ENCODE data around the gene TMEM243. TPM values are rescaled to one million over a fixed set of nuclear protein-coding genes. Genes with fewer than 3 reads are reported as not detected.

The TMEM243 gene
- total and polyA plus RNA-seq, 2 of the 13 experiments (the other 11 are each of a cell fraction or from before 2014, with no cell fraction given): 25.1 to 31.2 TPM

DNA sequence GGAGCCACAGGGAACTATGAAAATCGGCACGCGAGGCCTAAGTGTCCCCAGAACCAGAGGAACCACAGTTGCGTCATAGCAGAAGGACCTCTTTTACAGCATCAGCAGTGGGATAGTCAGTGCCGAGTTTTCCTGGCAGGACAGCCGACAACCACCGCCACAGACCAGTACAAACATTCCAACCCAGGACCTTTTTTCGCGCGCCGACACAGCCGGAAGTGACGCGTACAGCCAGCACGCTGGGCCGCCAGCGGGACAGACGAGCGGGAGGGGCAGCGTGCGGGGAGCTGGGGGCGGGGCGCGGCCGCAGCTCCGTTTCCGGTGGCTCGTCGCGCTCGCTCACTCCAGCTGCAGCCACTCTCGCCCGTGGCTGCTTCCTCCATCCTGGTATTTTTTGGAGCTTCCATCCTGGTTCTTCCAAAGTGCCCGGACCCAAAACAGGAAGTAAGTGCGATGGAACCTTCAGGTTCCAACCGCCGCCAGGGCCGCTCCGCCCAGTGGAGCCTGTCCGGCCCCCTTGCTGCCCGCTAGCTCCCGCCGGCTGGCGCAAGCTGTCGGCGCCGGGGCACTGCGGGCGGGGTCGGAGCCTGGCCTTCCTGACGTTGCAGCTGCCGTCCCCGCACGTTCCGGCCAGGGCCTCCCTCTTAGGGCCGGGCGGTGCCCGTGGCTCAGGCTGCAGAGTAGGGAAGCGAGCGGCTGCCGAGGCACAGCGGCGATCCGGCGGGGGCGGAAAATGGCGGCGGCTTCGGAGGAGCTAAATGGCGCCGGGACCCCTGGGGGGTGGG is 67.2 kb downstream of the TMEM243 start, which contains the start of gene DMTF1 (continued):
- TF ChIP-seq, protein P1, sequence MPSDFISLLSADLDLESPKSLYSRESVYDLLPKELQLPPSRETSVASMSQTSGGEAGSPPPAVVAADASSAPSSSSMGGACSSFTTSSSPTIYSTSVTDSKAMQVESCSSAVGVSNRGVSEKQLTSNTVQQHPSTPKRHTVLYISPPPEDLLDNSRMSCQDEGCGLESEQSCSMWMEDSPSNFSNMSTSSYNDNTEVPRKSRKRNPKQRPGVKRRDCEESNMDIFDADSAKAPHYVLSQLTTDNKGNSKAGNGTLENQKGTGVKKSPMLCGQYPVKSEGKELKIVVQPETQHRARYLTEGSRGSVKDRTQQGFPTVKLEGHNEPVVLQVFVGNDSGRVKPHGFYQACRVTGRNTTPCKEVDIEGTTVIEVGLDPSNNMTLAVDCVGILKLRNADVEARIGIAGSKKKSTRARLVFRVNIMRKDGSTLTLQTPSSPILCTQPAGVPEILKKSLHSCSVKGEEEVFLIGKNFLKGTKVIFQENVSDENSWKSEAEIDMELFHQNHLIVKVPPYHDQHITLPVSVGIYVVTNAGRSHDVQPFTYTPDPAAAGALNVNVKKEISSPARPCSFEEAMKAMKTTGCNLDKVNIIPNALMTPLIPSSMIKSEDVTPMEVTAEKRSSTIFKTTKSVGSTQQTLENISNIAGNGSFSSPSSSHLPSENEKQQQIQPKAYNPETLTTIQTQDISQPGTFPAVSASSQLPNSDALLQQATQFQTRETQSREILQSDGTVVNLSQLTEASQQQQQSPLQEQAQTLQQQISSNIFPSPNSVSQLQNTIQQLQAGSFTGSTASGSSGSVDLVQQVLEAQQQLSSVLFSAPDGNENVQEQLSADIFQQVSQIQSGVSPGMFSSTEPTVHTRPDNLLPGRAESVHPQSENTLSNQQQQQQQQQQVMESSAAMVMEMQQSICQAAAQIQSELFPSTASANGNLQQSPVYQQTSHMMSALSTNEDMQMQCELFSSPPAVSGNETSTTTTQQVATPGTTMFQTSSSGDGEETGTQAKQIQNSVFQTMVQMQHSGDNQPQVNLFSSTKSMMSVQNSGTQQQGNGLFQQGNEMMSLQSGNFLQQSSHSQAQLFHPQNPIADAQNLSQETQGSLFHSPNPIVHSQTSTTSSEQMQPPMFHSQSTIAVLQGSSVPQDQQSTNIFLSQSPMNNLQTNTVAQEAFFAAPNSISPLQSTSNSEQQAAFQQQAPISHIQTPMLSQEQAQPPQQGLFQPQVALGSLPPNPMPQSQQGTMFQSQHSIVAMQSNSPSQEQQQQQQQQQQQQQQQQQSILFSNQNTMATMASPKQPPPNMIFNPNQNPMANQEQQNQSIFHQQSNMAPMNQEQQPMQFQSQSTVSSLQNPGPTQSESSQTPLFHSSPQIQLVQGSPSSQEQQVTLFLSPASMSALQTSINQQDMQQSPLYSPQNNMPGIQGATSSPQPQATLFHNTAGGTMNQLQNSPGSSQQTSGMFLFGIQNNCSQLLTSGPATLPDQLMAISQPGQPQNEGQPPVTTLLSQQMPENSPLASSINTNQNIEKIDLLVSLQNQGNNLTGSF (CRISPR knock-in tag; IDR thresholded peaks at IDR 0.05): 0 out of 2 replicates have a peak, but pooled peaks have one; percentile 48
- TF ChIP-seq ZMAT3 (CRISPR knock-in tag; conservative IDR thresholded peaks at IDR 0.05) (peak; percentile 90), ZBTB7A (CRISPR knock-in tag; IDR thresholded peaks at IDR 0.05) (peak; percentile 73), NR2F2 (IDR thresholded peaks at IDR 0.05; ENCODE audit: borderline replicate concordance, low read depth) (no peak), HDAC6 (IDR thresholded peaks at IDR 0.05; ENCODE audit: low read depth, low read length) (no peak), ZC3H4 (CRISPR knock-in tag; IDR thresholded peaks at IDR 0.05; ENCODE audit: borderline replicate concordance) (no peak), ZSCAN25 (CRISPR knock-in tag; IDR thresholded peaks at IDR 0.05) (peak; percentile 64; the same call in 1 of the 2 replicates), CBX5 (CRISPR knock-in tag; IDR thresholded peaks at IDR 0.05; ENCODE audit: borderline replicate concordance) (no peak), SALL2 (CRISPR knock-in tag; IDR thresholded peaks at IDR 0.05) (peak; percentile 91; the same call in 1 of the 2 replicates), ZNF761 (CRISPR knock-in tag; conservative IDR thresholded peaks at IDR 0.05) (peak; percentile 81; the same call in 1 of the 2 replicates), ZZZ3 (CRISPR knock-in tag; IDR thresholded peaks at IDR 0.05; ENCODE audit: borderline replicate concordance) (peak; percentile 87; the same call in 1 of the 2 replicates), SKI (IDR thresholded peaks at IDR 0.05; ENCODE audit: partially characterized antibody) (peak; percentile 40), ZFP41 (CRISPR knock-in tag; IDR thresholded peaks at IDR 0.05; ENCODE audit: borderline replicate concordance) (peak; percentile 48; the same call in 1 of the 2 replicates)
- TF ChIP-seq, protein P2, sequence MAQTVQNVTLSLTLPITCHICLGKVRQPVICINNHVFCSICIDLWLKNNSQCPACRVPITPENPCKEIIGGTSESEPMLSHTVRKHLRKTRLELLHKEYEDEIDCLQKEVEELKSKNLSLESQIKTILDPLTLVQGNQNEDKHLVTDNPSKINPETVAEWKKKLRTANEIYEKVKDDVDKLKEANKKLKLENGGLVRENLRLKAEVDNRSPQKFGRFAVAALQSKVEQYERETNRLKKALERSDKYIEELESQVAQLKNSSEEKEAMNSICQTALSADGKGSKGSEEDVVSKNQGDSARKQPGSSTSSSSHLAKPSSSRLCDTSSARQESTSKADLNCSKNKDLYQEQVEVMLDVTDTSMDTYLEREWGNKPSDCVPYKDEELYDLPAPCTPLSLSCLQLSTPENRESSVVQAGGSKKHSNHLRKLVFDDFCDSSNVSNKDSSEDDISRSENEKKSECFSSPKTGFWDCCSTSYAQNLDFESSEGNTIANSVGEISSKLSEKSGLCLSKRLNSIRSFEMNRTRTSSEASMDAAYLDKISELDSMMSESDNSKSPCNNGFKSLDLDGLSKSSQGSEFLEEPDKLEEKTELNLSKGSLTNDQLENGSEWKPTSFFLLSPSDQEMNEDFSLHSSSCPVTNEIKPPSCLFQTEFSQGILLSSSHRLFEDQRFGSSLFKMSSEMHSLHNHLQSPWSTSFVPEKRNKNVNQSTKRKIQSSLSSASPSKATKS (CRISPR knock-in tag; IDR thresholded peaks at IDR 0.05): no peak
- TF ChIP-seq, protein P3, sequence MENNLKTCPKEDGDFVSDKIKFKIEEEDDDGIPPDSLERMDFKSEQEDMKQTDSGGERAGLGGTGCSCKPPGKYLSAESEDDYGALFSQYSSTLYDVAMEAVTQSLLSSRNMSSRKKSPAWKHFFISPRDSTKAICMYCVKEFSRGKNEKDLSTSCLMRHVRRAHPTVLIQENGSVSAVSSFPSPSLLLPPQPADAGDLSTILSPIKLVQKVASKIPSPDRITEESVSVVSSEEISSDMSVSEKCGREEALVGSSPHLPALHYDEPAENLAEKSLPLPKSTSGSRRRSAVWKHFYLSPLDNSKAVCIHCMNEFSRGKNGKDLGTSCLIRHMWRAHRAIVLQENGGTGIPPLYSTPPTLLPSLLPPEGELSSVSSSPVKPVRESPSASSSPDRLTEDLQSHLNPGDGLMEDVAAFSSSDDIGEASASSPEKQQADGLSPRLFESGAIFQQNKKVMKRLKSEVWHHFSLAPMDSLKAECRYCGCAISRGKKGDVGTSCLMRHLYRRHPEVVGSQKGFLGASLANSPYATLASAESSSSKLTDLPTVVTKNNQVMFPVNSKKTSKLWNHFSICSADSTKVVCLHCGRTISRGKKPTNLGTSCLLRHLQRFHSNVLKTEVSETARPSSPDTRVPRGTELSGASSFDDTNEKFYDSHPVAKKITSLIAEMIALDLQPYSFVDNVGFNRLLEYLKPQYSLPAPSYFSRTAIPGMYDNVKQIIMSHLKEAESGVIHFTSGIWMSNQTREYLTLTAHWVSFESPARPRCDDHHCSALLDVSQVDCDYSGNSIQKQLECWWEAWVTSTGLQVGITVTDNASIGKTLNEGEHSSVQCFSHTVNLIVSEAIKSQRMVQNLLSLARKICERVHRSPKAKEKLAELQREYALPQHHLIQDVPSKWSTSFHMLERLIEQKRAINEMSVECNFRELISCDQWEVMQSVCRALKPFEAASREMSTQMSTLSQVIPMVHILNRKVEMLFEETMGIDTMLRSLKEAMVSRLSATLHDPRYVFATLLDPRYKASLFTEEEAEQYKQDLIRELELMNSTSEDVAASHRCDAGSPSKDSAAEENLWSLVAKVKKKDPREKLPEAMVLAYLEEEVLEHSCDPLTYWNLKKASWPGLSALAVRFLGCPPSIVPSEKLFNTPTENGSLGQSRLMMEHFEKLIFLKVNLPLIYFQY (CRISPR knock-in tag; IDR thresholded peaks at IDR 0.05; ENCODE audit: borderline replicate concordance): peak; percentile 11; the same call in 1 of the 2 replicates
- TF ChIP-seq, protein P4, sequence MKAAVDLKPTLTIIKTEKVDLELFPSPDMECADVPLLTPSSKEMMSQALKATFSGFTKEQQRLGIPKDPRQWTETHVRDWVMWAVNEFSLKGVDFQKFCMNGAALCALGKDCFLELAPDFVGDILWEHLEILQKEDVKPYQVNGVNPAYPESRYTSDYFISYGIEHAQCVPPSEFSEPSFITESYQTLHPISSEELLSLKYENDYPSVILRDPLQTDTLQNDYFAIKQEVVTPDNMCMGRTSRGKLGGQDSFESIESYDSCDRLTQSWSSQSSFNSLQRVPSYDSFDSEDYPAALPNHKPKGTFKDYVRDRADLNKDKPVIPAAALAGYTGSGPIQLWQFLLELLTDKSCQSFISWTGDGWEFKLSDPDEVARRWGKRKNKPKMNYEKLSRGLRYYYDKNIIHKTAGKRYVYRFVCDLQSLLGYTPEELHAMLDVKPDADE (CRISPR knock-in tag; IDR thresholded peaks at IDR 0.05): no peak
